GM12891 (cell line): Measurements from ENCODE around the gene SRSF3.
"Not testable (repeated sequence)": the region's sequence is repeated elsewhere in the genome, so short reads cannot be mapped to it uniquely, and the experiment has no call there.

ENCODE experiments used
- DNase-seq: peaks from one replicate; pipeline ENCODE4 v3.0.0; 2011; ENCODE audit warnings: low spot score; ENCODE audit not compliant: insufficient read length
- FAIRE-seq: peaks from 2 replicates; lab custom pipeline; 2011; peaks lifted over from hg19 to GRCh38; lab: Jason Lieb, UNC
- PAX5 ChIP-seq: IDR thresholded peaks from 2 replicates; pipeline ENCODE4 v1.6.1; 2011; ENCODE audit warnings: low read length, moderate library complexity, mild to moderate bottlenecking; ENCODE audit not compliant: insufficient read depth, severe bottlenecking
- POLR2A ChIP-seq: IDR thresholded peaks from 2 replicates; pipeline ENCODE4 v1.6.1; 2011; ENCODE audit warnings: low read depth, low read length, control low read depth
- POLR2AphosphoS5 ChIP-seq: IDR thresholded peaks from 2 replicates; pipeline ENCODE4 v1.6.1; 2011; ENCODE audit warnings: low read depth, low read length, control low read depth
- POU2F2 ChIP-seq: IDR thresholded peaks from 2 replicates; pipeline ENCODE4 v1.6.1; 2011; ENCODE audit warnings: low read depth, mild to moderate bottlenecking, control low read depth, low read length, moderate library complexity
- SPI1 ChIP-seq: IDR thresholded peaks from 2 replicates; pipeline ENCODE4 v1.6.1; 2011; ENCODE audit warnings: low read depth, low read length, control low read depth
- TAF1 ChIP-seq: IDR thresholded peaks from 2 replicates; pipeline ENCODE4 v1.6.1; 2011; ENCODE audit warnings: low read depth, low read length, control low read depth

Gene SRSF3

GRCh38 chr6:36556281-36556680 lies 37.9 kb upstream of the SRSF3 start:
- FAIRE-seq (no peak), DNase-seq (no peak)
- TF ChIP-seq POLR2A: no peak

- no peak for FAIRE-seq
- no peak for TF ChIP-seq SPI1
- no peak for TF ChIP-seq POU2F2
- TF ChIP-seq PAX5: no peak
- no peak for TF ChIP-seq POLR2AphosphoS5
- TF ChIP-seq POLR2A: no peak
- no peak for TF ChIP-seq TAF1
- no peak for DNase-seq
Measured at GRCh38 chr6:36559011-36559793, 35.0 kb upstream of the SRSF3 start.

DNA sequence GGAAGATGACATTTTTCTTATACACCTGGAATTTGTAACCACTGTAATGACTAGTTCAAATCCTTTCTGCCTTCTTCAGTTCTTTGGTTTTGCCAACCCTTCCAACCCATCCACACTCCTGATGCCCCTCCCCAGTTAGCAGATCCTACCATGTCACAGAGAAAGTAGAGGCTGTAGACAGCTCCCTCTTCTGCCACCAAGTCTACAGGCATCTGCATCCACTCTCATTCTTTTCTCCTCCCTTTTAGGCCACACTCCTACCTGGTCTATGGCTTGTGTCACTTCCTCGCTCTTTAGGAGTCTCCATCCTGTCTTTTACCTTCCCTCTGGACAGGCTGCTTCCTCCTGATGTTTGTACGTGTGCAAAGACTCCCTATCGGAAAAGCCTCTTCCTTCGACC lies 33.3 kb upstream of the SRSF3 start:
- TF ChIP-seq POLR2A: no peak
- TF ChIP-seq POLR2AphosphoS5: no peak
- TF ChIP-seq SPI1: no peak
- no peak for TF ChIP-seq PAX5
- no peak for TF ChIP-seq TAF1
- no peak for TF ChIP-seq POU2F2
- no peak for DNase-seq
- FAIRE-seq: no peak

DNA sequence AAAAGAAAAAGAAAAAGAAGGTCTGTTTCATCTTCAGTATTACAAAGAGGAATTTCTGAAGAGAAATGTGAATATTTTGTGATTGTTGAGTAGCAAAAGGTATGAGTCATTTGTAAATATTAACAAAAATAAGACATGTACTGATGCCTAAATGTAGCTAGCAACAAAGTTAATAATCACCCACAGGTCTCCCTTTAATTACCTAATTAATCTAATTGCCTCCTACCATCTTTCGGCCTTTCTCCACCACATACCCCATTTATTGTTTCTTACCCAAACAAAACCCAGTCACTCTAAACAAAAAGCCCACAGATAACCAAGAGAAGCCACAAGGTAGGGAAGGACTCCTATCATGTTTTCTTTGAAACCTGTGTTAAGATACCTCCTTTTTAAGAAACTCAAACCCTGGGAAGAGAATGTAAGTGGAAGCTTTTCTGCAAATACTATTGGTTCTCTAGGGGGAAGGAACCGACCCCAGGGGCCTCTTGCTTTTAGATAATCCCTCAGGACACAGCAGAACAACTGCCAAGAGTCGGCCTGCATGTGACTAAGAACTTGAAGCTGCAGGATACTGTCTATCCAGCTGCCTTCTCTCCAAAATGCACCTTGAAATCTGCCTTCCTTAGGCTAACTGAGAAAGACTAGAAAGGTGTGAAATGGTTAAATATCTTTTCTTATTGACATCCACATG lies 30.8 kb upstream of the SRSF3 start:
- DNase-seq (no peak), FAIRE-seq (no peak)

DNA sequence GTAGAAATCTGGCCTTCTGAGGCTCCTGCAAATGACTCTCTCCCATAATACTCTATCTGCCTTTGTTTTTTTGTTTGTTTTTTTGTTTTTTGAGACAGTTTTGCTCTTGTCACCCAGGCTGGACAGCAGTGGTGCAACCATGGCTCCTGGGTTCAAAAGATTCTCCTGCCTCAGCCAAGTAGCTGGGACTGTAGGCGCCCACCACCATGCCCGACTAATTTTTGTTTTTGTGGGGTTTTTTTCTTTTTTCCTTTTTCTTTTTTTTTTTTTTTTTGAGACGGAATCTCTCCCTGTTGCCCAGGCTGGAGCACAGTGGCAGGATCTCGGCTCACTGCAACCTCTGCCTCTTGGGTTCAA lies 30.3 kb upstream of the SRSF3 start:
- TF ChIP-seq POU2F2 (no peak), POLR2A (no peak), SPI1 (no peak), POLR2AphosphoS5 (no peak), PAX5 (no peak), TAF1 (no peak)
- no peak for DNase-seq
- FAIRE-seq: no peak

More for the DNA sequence above, 30.8 kb upstream of the SRSF3 start:
- TF ChIP-seq POLR2AphosphoS5 (no peak), POU2F2 (no peak), TAF1 (no peak), PAX5 (no peak), SPI1 (no peak), POLR2A (no peak)

GRCh38 chr6:36566418-36566905 lies 27.7 kb upstream of the SRSF3 start:
- DNase-seq (no peak), FAIRE-seq (no peak)
- TF ChIP-seq TAF1: no peak
- TF ChIP-seq POU2F2: no peak
- TF ChIP-seq PAX5: no peak
- TF ChIP-seq POLR2A: no peak
- no peak for TF ChIP-seq POLR2AphosphoS5
- TF ChIP-seq SPI1: no peak

GRCh38 chr6:36570264-36570663 lies 23.9 kb upstream of the SRSF3 start:
- FAIRE-seq (peak; percentile 58), DNase-seq (no peak)
- no peak for TF ChIP-seq SPI1
- no peak for TF ChIP-seq TAF1
- TF ChIP-seq POLR2A: no peak
- TF ChIP-seq PAX5: no peak
- TF ChIP-seq POLR2AphosphoS5: no peak
- no peak for TF ChIP-seq POU2F2

DNA sequence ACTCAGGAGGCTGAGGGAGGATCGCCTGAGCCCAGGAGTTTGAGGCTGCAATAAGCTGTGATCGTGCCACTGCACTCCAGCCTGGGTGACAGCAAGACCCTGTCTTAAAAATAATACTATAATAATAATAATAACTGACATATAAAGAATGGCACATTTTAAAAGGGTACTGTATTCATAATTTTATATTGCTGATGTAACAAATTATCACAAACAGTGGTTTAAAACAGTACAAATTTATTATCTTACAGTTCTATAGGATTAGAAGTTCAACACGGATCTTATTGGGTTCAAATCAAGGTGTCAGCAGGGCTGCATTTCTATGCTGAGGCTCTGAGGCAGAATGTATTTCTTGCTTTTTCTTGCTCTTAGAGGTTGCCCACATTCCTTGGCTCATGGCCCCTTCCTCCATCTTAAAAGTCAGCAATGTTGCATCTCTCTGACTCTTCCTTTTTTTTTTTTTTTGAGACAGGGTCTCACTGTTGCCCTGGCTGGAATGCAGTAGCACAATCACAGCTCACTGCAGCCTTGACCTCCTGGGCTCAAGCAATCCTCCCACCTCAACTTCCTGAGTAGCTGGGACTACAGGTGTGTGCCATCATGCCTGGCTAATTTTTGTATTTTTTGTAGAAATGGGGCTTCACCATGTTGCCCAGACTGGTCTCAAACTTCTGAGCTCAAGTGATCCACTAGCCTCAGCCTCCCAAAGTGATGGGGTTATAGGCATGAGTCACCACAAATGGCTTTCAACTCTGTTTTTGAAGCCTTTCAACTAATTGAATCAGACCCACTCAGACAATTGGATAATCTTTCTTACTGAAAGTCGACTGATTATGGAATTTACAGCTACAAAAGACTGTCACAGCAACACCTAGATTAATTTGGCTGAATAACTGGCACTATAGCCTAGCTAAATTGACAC lies 22.8 kb upstream of the SRSF3 start:
- no peak for FAIRE-seq
- TF ChIP-seq POU2F2: no peak
- no peak for TF ChIP-seq PAX5
- no peak for TF ChIP-seq POLR2AphosphoS5
- no peak for TF ChIP-seq TAF1
- TF ChIP-seq SPI1: no peak
- no peak for TF ChIP-seq POLR2A
- no peak for DNase-seq

GRCh38 chr6:36572353-36573311 lies 21.5 kb upstream of the SRSF3 start:
- DNase-seq, FAIRE-seq: not testable (repeated sequence)
